Frontal cortex (tissue), 4 donors: ENCODE data around the gene TELO2. TPM values are rescaled to one million over a fixed set of nuclear protein-coding genes. Genes with fewer than 3 reads are reported as not detected.

Experiments
- DNase-seq, 2 donors: peaks; one replicate each; pipeline ENCODE4 v3.0.0; 2012; ENCODE audit warnings: low spot score in 2 of 2
- FAIRE-seq: peaks from 2 replicates; lab custom pipeline; 2012; peaks lifted over from hg19 to GRCh38; lab: Jason Lieb, UNC
- total RNA-seq: library from RNA; depleted of rRNA; stranded (reverse); fragments of >200 nt; gene quantifications from one replicate; pipeline ENCODE4 v1.2.3, GENCODE V29; 2014
- donor health status: control.
- donor health status: control.
- donor health status: control.

Gene TELO2
- total RNA-seq, 1 donor from 2014 or later = 14.3 TPM

DNA sequence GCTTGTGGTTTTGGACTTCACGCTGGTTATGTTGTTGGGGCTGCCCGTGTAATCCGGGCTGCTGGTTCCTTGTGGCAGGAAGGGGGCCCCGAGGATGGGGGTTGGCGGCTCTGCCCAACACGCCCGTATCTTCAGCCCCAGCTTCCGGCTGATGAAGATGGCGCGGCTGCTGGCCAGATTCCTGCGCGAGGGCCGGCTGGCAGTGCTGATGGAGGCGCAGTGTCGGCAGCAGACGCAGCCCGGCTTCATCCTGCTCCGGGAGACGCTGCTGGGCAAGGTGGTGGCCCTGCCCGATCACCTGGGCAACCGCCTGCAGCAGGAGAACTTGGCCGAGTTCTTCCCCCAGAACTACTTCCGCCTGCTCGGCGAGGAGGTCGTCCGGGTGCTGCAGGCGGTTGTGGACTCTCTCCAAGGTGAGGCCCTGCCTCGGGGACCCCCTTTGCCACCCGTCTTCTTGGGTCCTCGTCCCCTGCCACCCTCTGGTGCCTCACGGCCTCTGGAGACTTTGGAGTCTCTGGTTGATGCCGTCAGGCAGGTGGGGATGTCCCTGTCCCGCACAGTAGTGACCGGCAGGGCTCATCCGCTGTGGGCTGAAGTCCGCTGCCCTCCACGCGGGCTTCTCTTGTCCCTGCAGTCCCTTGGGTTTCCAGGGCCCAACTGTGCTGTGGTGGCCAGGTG lies 2.2 kb downstream of the TELO2 start:
- FAIRE-seq (no peak), DNase-seq (no peak)

DNA sequence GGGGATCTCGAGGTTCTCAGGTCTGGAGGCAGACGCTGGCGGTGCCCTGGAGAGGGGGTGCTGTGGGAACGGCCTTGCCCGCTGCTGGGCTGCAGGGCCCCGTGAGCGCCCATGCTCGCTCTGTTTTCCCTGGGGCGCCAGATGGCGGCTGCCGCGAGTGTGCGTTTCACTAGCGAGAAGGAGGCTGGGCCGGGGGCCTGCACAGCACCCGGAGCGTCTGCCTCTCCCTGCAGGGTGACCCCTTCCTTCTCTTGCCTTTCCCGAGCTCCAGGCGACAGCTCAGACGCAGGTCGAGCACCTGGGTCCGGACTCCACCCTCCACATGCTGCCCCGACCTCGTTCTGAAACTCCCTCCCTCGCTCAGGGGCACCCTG lies 2.7 kb downstream of the TELO2 start:
- FAIRE-seq = no peak

DNA sequence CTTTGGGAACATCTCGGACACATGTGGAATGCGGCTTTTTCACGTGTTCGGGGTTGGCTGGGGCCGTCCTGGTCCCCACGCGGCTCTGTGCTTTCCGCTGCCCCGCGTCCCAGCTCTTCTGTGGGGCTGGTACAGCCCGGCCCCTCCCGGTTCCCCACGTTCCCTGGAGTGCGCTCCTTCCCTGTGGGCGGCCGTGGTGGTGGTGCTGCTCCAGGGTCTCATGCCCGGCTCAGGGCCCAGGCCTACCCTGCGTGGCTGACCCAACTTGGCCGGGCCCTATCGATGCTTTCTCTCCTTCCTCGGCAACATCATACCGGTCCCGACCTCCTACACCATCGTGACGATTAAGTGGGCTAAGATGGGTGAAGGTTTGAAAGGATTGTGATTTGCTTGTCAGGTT lies 3.3 kb downstream of the TELO2 start:
- DNase-seq (no peak), FAIRE-seq (no peak)

More for the DNA sequence above, 2.7 kb downstream of the TELO2 start:
- no peak for DNase-seq

DNA sequence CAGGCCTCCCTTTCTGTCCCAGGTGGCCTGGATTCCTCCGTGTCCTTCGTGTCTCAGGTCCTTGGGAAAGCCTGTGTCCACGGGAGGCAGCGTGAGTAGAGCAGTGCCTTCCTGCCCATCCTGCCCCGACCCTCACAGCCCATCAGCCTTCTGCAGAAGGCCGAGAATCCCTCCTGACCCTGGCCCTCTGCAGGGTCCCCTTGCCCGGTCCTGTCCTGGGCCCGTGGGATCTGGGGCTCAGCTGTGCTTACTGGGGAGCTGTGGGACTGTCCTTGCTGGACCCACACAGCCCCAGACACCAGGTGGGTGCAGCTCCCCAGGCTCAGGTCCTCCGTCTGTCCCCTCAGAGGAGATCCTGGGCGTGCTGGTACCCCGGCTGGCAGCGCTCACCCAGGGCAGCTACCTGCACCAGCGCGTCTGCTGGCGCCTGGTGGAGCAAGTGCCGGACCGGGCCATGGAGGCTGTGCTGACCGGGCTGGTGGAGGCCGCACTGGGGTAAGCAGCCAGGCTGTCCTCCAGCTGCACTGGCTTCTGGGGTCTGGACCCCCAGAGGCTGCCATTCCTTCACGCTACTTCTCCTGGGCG lies 3.9 kb downstream of the TELO2 start:
- no peak for FAIRE-seq

DNA sequence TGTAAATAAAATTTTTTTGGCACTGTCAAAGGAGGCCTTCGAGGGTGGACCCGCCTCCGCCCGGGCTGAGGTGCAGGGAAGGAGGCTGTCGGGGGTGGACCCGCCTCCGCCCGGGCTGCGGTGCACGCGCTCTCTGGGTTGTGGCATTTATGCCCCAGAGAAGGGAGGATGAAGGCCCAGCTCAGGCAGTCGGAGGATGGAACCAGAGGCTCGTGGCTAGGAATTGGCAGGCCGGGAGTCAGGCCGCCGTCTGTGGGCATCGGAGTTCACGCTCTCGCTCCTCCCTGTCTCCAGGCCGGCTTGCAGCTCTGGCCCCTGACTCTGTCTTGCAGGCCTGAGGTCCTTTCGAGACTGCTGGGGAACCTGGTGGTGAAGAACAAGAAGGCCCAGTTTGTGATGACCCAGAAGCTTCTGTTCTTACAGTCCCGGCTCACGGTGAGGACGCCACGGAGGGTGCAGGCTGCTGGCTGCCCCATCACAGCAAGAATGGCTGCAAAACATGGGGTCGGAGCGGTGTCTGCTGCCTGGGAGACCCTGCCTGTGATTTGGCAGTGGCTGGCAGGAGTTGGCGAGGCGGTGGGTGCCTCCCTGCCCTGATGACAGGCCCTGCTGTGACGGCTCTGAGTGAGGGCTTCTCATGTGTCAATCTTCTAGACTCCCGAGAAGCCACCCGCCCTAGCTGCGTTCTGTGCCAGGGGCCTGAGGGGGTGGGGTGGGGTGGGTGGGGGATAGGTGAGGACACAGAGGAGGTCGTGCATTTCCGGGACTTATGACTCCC lies 5.9 kb downstream of the TELO2 start:
- no peak for FAIRE-seq
- DNase-seq = no peak

More for the DNA sequence above, 3.9 kb downstream of the TELO2 start:
- DNase-seq = no peak

DNA sequence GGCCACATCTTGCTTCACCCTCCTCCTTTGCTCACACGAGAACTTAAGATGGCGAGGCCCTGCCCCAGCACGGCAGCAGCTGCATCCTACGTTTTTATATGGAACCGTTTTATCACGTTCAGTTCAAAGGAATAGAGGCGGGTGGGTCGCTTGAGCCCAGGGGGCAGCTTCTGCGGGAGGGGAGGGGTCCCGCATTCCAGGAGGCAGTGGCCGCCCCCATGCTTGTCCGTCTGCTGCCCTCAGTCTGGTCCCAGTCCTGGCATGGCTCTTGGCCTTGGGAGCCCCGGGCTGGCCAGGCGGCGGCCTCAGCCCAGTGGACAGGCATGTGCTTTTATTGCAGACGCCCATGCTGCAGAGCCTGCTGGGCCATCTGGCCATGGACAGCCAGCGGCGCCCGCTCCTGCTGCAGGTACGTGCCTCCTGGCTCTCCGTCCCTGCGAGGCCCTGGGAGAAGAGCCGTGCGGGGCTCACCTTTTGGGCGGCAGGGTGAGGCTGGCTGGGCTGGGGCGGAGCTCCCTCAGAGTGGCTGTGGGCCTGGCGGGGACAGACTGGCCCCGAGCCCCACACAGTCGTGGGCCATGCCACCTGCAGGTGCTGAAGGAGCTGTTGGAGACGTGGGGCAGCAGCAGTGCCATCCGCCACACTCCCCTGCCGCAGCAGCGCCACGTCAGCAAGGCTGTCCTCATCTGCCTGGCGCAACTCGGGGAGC lies 6.8 kb downstream of the TELO2 start:
- peak in 1 of 2 donors; percentile 35 for DNase-seq
- no peak for FAIRE-seq

DNA sequence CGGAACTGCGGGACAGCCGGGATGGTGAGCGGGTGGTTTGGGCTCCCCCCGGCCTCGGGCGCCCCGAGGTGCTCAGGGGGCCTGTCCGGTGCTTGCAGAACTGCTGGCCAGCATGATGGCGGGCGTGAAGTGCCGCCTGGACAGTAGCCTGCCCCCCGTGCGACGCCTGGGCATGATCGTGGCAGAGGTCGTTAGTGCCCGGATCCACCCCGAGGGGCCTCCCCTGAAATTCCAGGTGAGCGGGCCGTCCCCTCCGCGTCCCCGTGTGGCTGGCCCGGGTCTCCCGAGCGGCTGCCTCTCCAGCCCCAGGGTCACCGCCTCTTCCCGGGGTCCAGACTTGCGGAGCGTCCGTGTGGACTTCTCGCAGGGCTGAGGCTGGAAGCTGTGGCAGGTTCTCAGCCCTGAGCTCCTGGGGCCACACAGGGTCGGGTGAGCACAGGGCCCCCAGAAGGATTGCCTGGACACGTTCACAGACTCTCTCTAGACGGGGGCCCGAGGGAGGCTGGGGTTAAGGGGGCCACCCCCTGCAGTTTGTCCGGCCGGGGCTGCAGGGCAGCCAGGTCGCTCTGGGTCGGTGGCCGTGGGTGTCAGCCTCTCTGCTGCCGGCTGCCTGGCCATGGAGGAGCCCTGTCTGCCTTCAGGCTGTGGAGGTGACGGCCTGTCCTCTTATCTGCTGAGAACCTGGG lies 7.4 kb downstream of the TELO2 start:
- DNase-seq = no peak
- no peak for FAIRE-seq

DNA sequence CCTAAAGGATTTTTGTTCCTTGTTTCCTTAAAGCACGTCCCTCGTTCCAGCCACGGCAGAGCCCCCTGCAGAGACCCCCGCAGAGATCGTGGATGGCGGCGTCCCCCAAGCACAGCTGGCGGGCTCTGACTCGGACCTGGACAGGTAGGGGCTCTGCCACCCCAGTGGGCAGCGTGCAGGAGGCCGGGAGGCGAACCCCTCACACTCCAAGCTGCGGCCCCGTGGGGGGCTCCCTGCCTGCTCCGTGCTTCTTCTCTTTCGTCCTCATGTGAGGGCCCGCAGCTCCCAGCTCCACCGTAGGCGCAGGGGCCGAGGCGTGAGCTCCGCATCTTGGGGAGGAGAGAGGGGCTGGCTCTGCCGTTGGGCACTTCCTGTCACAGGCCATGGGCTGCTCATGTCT lies 8.5 kb downstream of the TELO2 start:
- FAIRE-seq (no peak), DNase-seq (no peak)

DNA sequence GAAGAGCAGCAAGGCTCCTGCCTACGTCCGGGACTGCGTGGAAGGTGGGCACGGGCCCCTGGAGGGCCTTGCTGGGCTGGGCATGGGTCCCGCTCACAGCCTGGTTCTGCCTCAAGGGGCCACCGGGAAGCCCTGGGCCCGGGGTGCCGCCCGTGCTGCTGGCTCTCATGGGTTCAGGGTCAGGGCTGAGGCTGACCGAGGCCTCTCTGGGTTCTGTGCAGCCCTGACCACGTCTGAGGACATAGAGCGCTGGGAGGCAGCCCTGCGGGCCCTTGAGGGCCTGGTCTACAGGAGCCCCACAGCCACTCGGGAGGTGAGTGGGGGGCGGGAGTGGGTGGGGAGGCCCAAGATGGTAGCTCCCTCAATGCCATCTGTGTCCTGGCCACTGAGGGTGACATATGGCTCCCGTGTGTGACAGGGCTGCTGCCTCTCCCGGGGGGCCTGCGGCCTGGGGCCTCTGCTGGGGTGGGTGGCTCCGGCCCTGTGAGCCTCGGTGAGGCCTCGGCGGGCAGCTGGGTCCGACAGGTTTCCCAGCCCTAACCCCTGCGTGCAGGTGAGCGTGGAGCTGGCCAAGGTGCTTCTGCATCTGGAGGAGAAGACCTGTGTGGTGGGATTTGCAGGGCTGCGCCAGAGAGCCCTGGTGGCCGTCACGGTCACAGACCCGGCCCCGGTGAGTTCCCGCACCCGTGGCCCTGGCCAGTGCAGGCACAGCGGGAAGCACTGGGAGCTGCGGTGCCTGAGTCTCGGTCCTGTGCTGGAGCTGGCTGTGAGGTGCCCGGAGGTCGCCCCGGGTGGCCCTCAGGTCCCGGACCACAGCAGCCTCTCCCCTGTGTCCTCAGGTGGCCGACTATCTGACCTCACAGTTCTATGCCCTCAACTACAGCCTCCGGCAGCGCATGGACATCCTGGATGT lies 9.2 kb downstream of the TELO2 start:
- DNase-seq (no peak), FAIRE-seq (no peak)

DNA sequence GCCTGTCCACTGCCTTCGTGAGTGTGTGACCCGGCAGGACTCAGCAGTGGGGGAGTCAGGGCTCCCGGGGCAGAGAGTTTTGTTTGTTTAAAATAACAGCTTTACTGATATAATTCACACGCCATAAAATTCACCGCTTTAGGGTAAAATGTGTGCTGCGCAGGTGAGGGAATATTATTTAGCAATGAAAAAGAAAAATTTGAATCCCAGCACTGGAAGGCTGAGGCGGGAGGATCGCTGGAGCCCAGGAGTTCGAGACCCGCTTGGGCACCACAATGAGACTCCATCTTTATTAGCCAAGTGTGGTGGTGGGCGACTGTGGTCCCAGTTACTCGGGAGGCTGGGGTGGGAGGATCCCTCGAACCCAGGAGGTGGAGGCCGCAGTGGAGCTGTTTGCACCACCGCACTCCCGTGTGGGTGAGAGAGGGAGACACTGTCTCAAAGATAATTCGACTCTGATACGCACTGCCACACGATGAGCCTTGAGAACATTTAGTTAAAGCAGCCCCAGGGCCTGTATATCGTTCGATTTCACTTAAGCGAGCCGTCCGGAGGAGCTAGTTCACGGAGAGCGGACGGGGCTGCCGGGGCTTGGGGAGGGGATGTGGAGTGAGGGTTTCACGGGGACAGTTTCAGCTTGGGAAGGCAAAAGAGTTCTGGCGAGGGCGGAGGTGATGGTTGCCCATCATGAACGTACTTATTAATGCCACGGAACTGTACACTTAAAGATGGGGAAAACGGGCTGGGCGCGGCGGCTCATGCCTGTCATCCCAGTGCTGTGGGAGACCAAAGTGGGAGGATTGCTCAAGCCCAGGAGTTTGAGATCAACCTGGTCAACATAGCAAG lies 10.2 kb downstream of the TELO2 start:
- DNase-seq (no peak), FAIRE-seq (no peak)

DNA sequence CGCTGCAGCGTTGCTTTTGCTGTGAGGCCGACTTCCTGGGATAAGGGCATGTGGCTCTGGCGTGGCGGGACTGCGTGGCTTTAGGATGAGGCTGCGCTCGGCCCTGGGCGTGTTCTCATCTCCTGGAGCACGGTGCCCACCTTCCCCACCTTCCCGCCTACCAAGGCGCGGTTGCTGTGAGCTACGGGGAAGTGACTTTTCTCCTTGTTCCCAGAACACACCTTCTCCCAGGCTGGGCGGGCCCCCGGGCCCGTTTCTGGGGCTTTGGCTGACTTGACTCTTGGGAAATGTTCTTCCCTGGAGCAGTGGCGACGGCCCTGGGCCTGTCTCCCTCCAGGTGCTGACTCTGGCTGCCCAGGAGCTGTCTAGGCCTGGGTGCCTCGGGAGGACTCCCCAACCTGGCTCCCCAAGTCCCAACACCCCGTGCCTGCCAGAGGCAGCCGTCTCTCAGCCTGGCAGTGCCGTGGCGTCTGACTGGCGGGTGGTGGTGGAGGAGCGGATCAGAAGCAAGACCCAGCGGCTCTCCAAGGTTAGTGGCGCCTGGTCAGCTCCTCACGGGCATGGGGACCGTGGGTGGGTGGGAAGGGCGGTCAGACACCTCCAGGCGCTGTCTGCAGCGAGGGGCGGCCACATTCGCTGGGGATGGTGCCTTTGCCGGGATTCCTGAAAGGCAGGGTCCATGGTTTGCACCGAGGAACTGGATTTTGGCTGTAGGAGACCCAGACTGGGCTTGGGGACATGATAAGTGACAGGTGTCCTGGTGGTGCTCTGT lies 12.1 kb downstream of the TELO2 start:
- DNase-seq (no peak), FAIRE-seq (no peak)

DNA sequence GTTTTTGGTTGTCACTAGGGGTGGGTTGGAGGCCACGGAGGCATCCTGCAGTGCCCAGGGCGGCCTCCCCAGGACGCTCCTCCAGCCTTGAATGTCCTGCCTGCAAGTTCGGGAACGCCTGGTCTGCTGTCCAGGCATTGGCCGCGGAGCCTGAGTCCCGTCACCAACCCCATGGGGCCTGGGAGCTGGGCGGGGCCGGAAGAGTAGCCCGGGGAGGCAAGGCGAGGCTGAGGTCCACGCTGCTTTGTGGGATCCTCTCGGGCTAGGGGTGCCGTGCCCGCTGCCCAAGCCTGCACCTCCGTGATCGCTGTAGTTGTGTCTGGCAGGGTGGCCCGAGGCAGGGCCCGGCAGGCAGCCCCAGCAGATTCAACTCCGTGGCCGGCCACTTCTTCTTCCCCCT lies 12.8 kb downstream of the TELO2 start:
- no peak for FAIRE-seq

DNA sequence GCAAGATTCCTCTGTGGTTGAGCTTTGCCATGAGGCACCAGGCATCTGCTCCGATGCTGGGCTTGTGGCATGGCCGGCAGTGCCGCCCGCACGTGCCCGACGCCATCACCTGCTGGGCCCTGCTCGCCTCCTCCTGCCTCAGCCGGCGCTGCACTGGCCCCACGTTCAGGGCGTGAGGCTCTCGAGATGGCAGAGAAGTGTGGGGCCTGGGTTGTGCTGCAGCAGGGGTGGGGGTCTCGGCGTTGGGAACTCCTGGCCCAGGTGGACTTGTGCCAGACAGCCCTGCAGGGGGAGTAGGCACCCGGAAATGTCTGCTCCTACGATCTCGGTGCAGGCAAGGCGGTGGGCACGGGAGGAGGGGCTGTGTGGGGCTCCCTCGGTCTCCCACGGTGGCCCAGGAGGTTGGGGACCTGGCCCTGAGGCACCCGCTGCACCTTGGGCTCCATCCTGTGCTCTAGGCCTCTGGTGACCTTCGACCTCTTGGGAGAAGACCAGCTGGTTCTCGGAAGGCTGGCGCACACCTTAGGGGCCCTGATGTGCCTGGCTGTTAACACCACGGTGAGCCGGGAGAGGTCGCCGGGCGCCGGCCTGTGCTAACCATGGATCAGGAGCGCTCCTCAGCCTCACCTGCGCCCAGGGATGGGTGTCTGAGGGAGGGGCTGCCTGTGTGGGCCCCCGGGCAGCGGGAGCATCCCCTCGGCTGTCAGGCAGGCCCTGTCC lies 13.5 kb downstream of the TELO2 start:
- DNase-seq (no peak), FAIRE-seq (no peak)

More for the DNA sequence above, 12.8 kb downstream of the TELO2 start:
- no peak for DNase-seq

DNA sequence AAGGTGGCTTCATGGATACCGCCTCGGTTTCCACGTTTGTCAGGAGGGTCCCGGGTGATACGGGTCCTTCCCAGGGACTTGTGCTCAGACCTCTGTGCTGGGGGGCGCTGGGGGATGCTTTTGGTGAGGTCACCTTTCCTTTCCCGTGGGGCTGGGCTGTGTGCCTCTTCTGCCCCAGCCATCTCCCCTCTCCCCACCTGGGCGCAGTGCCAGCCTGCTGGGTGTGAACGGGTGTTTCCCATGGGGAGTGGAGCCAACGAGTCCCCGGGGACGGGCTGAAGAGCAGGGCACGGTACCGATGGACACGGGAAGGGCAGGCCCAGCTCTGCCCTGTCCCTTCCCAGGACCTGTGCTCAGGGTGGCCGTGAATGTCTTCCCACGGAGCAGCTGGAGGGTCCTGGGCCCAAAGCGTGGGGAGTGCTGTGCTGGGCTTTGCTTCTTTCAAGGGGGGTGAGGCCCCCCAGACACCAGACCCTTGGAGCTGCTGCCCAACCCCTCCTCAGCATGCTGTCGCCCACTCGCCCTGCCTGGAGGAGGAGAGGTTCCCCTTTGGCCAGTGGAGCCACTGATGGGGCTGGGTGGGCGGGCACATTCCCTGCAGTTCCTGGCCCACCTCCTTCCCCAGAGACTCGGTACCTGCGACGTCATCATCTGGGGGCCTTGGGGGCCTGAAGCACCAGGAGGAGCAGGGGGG lies 15.5 kb downstream of the TELO2 start:
- DNase-seq = no peak
- no peak for FAIRE-seq

DNA sequence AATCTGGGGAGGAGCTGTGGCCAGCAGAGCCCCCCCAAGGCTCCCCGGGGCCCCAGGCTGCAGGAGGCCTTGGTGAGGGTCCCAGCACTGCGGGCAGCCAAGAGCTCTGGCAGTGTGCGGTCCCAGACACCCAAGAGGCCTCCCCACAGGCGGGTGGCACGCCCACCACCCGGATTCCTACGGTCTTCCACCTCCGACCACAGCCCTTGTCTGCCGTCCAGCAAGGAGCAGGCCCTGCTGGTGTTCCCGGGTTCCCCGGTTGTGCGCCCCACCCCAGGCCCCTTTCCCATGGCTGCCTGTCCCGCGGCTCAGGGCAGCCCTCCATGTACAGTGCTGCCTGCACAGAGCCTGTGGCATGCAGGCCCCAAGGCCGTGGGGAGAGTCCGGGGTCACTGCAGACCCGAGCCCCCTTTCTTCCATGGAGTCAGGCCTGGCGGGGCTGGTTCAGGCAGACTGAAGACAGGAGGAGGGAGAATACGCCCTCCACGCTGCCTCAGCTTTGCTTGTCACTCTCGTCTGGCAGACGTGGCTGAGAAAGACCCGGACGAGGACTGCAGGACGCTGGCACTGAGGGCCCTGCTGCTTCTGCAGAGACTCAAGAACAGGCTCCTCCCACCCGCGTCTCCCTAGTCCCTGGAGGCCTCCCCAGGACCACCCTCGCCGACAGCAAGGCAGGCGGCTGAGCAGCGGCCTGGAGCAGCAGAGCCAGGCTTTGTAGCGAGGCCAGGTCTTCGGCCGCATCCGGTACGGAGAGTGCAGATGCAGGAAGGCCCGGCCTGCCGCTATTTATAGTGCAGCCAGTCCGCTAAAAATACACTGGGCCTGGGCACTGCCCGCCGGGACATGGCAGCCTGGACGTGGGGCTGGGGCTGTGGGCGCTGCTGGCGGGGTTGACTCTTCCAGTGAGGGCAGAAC lies 16.4 kb downstream of the TELO2 start:
- peak in 1 of 2 donors; percentile 70 for DNase-seq
- no peak for FAIRE-seq
